NOMO-1 (cell line): ENCODE data around the gene C1orf167.

Source experiments
- DNase-seq, 2 experiments: peaks; one replicate each; lab custom pipeline; 2025; ENCODE audit not compliant: unreplicated experiment in 2 of 2; lab: John Stamatoyannopoulos, UW

Gene C1orf167

GRCh38 chr1:11828511-11828910, 66.5 kb downstream of the C1orf167 start:
- DNase-seq: no peak

GRCh38 chr1:11831945-11832725, 70.1 kb downstream of the C1orf167 start:
- no peak for DNase-seq

- DNase-seq: no peak
Observed at GRCh38 chr1:11833497-11833896, 71.5 kb downstream of the C1orf167 start.

- DNase-seq: no peak
Observed at GRCh38 chr1:11833900-11834299, 71.9 kb downstream of the C1orf167 start.

GRCh38 chr1:11835441-11836225, 73.6 kb downstream of the C1orf167 start:
- DNase-seq: no peak

GRCh38 chr1:11836955-11837766, 75.2 kb downstream of the C1orf167 start:
- no peak for DNase-seq

GRCh38 chr1:11837767-11838348, 75.9 kb downstream of the C1orf167 start:
- no peak for DNase-seq

GRCh38 chr1:11838349-11839272, 76.6 kb downstream of the C1orf167 start:
- peak; percentile 39 to 65 for DNase-seq
